TTC549 (cell line): Measurements from ENCODE around the gene ARHGEF28.

Experiments
- FAIRE-seq: peaks from 2 replicates; lab custom pipeline; 2012; peaks lifted over from hg19 to GRCh38; lab: Jason Lieb, UNC

Gene ARHGEF28

GRCh38 chr5:73625944-73626811 is at the start of gene ARHGEF28:
Gene ARHGEF28 (plus strand): TSS chr5:73626196. CDS start chr5:73684852, 58,656 bp downstream.
- FAIRE-seq, result no peak

GRCh38 chr5:73582285-73583145 is 43.5 kb upstream of the ARHGEF28 start:
- no peak for FAIRE-seq

- FAIRE-seq, result no peak
Observed at GRCh38 chr5:73587923-73588322, 38.1 kb upstream of the ARHGEF28 start.

- FAIRE-seq, result peak; percentile 91
Observed at GRCh38 chr5:73591102-73591695, 34.8 kb upstream of the ARHGEF28 start.

GRCh38 chr5:73591698-73592501 is 34.1 kb upstream of the ARHGEF28 start:
- no peak for FAIRE-seq

- no peak for FAIRE-seq
Observed at GRCh38 chr5:73592551-73592950, 33.4 kb upstream of the ARHGEF28 start.

- FAIRE-seq, result no peak
Observed at GRCh38 chr5:73596705-73597328, 29.2 kb upstream of the ARHGEF28 start.

- FAIRE-seq, result no peak
Observed at GRCh38 chr5:73599380-73599779, 26.6 kb upstream of the ARHGEF28 start.

- no peak for FAIRE-seq
Observed at GRCh38 chr5:73603998-73604397, 22.0 kb upstream of the ARHGEF28 start.

- no peak for FAIRE-seq
Observed at GRCh38 chr5:73605223-73606087, 20.5 kb upstream of the ARHGEF28 start.

- no peak for FAIRE-seq
Observed at GRCh38 chr5:73606206-73606753, 19.7 kb upstream of the ARHGEF28 start.

GRCh38 chr5:73607228-73607627 is 18.8 kb upstream of the ARHGEF28 start:
- no peak for FAIRE-seq

- FAIRE-seq, result no peak
Observed at GRCh38 chr5:73612799-73613198, 13.2 kb upstream of the ARHGEF28 start.

GRCh38 chr5:73615085-73615484 is 10.9 kb upstream of the ARHGEF28 start:
- no peak for FAIRE-seq

- FAIRE-seq, result no peak
Observed at GRCh38 chr5:73615947-73616346, 10.0 kb upstream of the ARHGEF28 start.

GRCh38 chr5:73617510-73618279 is 8.3 kb upstream of the ARHGEF28 start:
- no peak for FAIRE-seq

GRCh38 chr5:73619606-73620333 is 6.2 kb upstream of the ARHGEF28 start:
- FAIRE-seq, result no peak

- no peak for FAIRE-seq
Observed at GRCh38 chr5:73620334-73620687, 5.7 kb upstream of the ARHGEF28 start.

GRCh38 chr5:73623060-73623459 is 2.9 kb upstream of the ARHGEF28 start:
- FAIRE-seq, result no peak
